Stimulated activated naive CD4-positive, alpha-beta T cell treated with Interleukin-2 at 50 U/mL for 16 hours (primary cell): ENCODE measurements around the gene AGXT2.

Source experiments
- DNase-seq: peaks from one replicate; lab custom pipeline; 2025; lab: John Stamatoyannopoulos, UW

AGXT2 gene

GRCh38 chr5:35047785-35048404 is at the start of gene AGXT2:
TSS of gene AGXT2 (minus strand) at chr5:35047949. CDS start at chr5:35047892, 57 bp downstream.
- DNase-seq, result no peak

DNA sequence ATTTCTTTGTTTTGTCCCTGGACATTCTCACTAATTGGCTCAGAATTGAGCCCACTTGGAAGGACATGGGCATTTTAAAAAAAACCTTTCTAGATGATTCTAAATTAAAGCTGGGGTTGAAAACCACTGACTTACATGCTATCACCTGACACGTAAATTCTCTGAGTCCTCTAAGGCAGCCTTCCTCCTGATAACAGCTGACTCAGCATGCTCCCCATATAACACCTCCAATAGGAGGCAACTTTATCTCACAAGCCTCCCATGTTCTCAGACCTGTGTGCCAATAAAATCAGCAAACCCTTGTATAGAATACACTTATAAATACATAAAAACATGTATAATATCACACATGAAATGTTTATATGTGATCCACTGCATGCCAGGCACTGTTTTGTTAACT is 49.2 kb upstream of the AGXT2 start:
- no peak for DNase-seq

DNA sequence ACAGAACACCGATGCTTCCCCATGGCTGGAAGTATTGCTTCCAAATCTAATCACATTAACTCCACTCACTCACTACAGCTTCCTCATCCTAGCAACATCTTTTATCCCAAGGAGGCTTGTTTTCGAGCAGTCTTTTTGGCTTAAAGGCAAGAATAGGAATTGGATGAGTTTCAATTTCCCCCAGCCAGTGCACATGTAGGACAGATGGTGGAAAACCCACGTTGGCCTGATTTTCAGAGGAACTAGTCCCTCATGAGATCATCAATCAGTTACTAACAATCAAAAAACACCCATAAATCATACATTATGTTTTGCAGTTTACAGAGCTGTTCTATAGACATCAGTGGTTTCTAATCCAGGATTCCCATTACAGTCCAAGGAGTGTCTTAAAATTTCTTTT is 48.5 kb upstream of the AGXT2 start:
- DNase-seq, result no peak

GRCh38 chr5:35095366-35095765 is 47.6 kb upstream of the AGXT2 start:
- DNase-seq, result no peak

DNA sequence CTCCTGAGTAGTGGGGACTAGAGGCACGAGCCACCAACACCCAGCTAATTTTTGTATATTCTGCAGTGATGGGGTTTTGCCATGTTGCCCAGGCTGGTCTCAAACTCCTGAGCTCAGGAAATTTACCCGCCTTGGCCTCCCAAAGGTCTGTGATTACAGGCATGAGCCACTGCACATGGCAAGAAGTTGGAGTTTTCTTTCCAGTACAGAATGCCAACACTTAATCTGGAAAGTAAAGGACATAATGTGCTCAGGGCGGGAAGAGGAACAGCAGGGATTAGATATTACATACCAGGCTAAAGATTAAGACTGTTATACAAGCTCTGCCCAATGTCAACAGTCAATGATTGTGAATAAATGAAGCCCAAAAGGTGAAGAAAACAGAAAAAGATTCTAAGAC is 47.2 kb upstream of the AGXT2 start:
- no peak for DNase-seq

GRCh38 chr5:35092703-35093102 is 45.0 kb upstream of the AGXT2 start:
- DNase-seq, result no peak

GRCh38 chr5:35091704-35092103 is 44.0 kb upstream of the AGXT2 start:
- DNase-seq, result no peak

GRCh38 chr5:35089334-35090314 is 41.9 kb upstream of the AGXT2 start:
- DNase-seq, result peak; percentile 31

GRCh38 chr5:35087991-35088390 is 40.2 kb upstream of the AGXT2 start:
- no peak for DNase-seq

- no peak for DNase-seq
Observed at GRCh38 chr5:35083150-35083549, 35.4 kb upstream of the AGXT2 start.

DNA sequence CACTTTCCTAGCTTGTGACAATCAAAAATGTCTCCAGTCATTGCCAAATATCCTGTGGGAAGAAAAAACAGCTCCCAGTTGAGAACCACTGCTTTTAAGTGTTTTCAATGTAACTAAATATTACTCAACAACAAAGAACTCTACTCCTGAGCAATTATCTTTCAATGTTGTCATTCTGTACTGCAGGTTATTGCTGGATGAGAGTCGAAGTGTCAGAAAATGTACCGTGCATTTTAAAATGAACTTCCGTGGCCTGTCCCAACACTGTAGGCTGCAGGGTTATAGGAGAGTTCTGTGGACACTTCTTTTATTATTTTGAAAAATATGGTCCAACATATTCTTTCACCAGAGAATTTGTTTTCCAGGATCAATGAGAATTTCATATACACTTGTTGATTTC is 34.8 kb upstream of the AGXT2 start:
- DNase-seq, result no peak

GRCh38 chr5:35081134-35081533 is 33.4 kb upstream of the AGXT2 start:
- no peak for DNase-seq

- DNase-seq, result no peak
Observed at GRCh38 chr5:35073160-35073559, 25.4 kb upstream of the AGXT2 start.

GRCh38 chr5:35069188-35069587 is 21.4 kb upstream of the AGXT2 start:
- no peak for DNase-seq

GRCh38 chr5:35067985-35068384 is 20.2 kb upstream of the AGXT2 start:
- DNase-seq, result no peak

DNA sequence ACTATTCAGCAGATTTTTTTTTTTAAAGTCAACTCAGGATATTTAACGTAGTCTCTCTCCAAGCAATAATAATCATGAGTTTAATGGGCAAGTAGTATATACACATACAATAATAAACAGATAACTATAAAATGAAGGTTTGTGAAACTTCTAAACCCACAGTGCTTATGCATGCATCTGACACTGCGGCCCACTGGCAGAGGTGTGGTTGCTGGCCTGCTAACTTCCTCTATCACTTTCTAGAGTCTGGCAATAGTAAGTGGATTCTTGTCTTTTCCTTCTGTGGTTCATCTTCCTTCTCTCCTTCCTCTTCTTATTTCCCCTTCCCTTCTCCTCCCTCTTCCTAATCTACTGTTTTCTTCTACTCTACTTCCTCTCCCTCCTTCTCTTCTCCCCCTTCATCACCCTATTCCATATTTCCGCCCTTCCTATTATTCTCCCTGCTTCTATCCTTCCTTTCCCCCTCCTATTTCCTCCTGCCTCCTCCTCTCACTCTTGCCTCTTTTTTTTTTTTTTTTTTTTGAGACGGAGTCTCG is 18.6 kb upstream of the AGXT2 start:
- no peak for DNase-seq

DNA sequence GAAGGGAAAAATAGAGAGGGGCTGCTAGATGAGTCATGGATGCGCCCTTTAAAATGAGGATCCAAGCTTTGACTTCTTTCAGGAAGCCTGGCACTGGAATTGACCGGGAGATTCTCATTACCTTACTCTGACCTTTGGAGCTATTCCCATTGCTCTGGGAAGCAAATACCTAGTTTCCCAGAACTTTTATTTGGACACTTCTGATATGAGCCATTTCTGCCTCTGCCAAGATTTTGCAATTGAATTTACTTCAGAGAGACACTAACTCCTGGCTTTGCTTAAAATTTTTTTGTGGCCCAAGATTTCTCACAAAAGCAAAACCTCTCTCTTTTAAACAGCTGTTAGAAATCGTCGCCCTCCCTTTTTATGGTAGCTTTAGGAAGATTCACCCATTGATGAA is 15.7 kb upstream of the AGXT2 start:
- DNase-seq, result no peak

DNA sequence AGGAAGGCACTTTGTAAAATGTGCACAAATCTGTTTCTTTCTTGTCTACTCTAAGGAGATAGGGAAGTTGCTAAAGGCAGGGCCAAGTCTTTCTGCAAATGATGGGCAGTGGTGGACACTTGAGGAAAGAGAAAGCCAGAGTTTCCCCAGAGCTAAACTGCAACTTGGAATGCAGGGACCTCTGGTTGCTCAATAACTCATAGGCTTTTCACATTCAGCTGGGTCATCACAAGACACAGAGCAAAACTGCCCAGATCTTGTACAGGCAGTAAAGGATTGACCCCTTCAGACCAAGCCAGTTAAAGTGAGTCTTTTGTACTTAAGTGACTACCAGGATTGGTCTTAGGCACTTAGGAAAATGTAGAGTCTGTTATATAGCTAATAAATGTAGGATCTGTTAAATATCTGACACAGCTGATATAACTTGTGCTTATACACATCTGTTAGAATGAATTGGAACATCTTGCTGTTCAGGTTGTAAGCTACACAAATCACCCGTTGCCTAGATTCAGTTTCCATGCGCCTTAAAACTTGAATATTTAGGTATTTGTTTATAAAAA is 13.5 kb upstream of the AGXT2 start:
- DNase-seq, result no peak

DNA sequence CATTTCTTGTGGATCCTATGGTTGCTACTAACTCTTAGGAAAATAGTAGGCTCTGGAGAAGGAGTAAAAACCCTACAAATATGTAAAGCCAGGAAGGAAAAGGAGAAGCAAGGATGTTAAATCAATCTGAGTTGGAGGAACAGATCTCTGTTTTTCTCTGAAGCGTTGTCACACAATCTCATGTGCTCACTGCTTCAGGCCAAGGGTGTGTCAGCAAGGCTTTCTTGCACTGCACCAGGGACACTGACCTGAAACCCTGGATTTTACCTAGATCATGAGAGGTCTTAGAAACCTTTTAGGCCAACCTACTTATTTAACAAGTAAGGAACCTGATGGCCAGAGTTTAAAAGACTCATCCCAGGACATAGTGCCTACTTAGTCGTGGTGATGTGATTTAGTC is 12.5 kb upstream of the AGXT2 start:
- DNase-seq, result no peak

DNA sequence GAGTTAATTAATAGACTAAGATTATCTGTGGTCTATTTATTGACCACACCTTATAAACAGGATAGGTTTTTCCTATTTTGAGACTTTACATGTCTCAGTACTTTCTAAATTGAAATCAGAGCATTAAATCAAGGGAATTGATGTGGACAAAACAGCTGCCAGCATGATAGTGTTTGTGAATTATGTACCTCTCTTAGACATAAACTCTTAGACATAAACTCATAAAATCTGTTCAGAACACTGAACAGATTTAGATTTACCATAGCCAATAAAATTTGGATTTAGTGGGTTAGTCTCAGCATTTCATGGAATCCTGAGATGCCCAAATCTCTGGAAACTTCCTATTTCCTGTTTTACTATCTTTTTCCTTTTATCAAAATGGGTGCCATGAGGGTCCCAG is 11.5 kb upstream of the AGXT2 start:
- no peak for DNase-seq

GRCh38 chr5:35058374-35058788 is 10.6 kb upstream of the AGXT2 start:
- DNase-seq, result no peak

DNA sequence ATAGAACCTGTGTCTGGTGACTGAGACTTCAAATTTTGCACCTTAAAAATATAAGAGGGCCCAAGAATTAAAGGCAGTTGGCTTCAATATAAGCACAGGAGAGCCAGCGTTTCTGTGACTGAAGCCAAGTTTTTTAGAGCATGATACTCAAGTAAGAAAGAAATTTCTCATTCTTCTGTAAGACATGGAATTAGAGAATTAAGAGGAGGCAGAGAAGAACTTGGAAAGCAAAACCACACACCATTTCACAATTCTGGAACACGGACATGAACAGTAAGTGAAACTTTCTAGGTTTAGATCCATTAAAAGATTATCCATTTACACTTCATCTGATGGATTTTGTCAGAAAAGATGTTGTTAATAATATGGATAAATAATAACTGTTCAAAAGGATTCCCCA is 8.9 kb upstream of the AGXT2 start:
- no peak for DNase-seq

GRCh38 chr5:35052838-35053237 is 5.1 kb upstream of the AGXT2 start:
- no peak for DNase-seq
